22Rv1 (cell line): ENCODE measurements around the gene TBC1D22A.

Experiments used
- ZFX ChIP-seq: fragments of 450-650 bp; IDR thresholded peaks from 2 replicates; pipeline ENCODE4 v1.6.1; 2017; ENCODE audit warnings: antibody characterized with exemption, borderline replicate concordance
- TF ChIP-seq, protein P1 (sequence below): fragments of 450-650 bp; IDR thresholded peaks from 2 replicates; pipeline ENCODE4 v1.5.1; 2017; ENCODE audit warnings: mild to moderate bottlenecking

DNA sequence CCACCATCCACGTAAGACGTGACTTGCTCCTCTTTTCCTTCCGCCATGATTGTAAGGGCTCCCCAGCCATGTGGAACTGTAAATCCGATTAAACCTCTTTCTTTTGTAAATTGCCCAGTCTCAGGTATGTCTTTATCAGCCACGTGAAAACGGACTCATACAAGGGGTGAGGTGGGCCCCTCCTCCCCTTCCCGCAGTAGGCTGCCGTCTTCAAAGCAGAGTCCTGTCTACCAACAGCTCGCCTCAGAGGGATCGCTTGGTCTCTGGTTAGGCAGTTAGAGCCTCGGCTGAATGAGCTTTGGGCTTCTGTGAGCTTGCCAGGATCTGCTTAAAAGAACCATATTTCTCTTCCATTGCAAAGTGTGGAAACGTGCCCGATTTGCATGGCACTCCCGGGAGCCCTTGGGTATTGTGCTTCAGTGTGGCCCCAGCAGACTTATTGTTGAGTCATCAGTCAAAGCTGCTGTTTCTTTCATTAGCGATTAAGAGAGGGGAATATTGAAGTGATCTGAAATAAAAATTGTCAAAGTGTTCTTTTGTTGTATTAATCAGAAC, 338.3 kb downstream of the TBC1D22A start:
- TF ChIP-seq, protein P1, sequence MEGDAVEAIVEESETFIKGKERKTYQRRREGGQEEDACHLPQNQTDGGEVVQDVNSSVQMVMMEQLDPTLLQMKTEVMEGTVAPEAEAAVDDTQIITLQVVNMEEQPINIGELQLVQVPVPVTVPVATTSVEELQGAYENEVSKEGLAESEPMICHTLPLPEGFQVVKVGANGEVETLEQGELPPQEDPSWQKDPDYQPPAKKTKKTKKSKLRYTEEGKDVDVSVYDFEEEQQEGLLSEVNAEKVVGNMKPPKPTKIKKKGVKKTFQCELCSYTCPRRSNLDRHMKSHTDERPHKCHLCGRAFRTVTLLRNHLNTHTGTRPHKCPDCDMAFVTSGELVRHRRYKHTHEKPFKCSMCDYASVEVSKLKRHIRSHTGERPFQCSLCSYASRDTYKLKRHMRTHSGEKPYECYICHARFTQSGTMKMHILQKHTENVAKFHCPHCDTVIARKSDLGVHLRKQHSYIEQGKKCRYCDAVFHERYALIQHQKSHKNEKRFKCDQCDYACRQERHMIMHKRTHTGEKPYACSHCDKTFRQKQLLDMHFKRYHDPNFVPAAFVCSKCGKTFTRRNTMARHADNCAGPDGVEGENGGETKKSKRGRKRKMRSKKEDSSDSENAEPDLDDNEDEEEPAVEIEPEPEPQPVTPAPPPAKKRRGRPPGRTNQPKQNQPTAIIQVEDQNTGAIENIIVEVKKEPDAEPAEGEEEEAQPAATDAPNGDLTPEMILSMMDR, result no peak
- TF ChIP-seq ZFX, result no peak
